GM12892 (cell line): ENCODE data around the gene ANXA11.

Source experiments
- POLR2A ChIP-seq: IDR thresholded peaks from 2 replicates; pipeline ENCODE4 v1.6.1; 2011; ENCODE audit warnings: low read depth, low read length, control low read depth
- POLR2AphosphoS5 ChIP-seq: IDR thresholded peaks from 2 replicates; pipeline ENCODE4 v1.6.1; 2011; ENCODE audit warnings: low read depth, low read length, control low read depth
- TAF1 ChIP-seq: IDR thresholded peaks from 2 replicates; pipeline ENCODE4 v1.6.1; 2011; ENCODE audit warnings: low read depth, mild to moderate bottlenecking, control low read depth, low read length, borderline replicate concordance

DNA sequence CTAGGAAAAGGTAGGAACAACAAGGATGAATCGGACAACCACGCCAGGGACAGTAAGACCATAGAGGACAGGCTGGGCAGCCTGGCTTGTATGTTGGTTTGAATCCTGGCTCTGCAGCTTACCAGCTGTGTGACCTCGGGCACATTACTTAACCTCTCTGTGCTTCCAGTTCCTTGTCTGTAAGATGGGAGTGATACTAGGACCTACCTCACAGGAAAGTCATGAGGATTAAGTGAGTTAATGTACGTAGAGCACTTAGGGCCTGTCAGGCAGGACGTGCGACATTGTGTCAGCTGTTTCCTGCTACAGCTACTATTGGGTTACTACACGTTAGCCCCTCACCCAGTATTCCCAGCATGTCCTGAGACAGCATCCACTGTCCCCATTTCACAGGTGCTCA, 40.7 kb downstream of the ANXA11 start:
- TF ChIP-seq POLR2AphosphoS5 = no peak
- no peak for TF ChIP-seq POLR2A
- TF ChIP-seq TAF1 = no peak
